Prostate gland (tissue), 2 donors: ENCODE measurements around the gene CD72. TPM values are rescaled to one million over a fixed set of nuclear protein-coding genes. Genes with fewer than 3 reads are reported as not detected.

Source experiments
- DNase-seq: peaks from one replicate; pipeline ENCODE4 v3.0.0-alpha.2; 2019; ENCODE audit warnings: low spot score
- H3K27ac ChIP-seq, 2 donors: fragments of 200-600 bp; sonication (generic); 2 replicates each; pipeline ENCODE4 v1.5.1; 2017 to 2019
- H3K27me3 ChIP-seq: fragments of 200-600 bp; sonication (generic); replicated peaks from 2 replicates; pipeline ENCODE4 v1.5.1; 2019; ENCODE audit not compliant: insufficient read depth
- H3K36me3 ChIP-seq, 2 donors: fragments of 200-600 bp; sonication (generic); 1 replicate in 1 of 2; 2 replicates in 1 of 2; pipeline versions ENCODE4 v1.5.1 to v1.8.1; 2017 to 2019
- H3K4me1 ChIP-seq: fragments of 200-600 bp; sonication (generic); replicated peaks from 2 replicates; pipeline ENCODE4 v1.5.1; 2019
- H3K4me3 ChIP-seq, 2 donors: fragments of 200-600 bp; sonication (generic); 2 replicates each; pipeline ENCODE4 v1.5.1; 2017 to 2019
- H3K9me3 ChIP-seq: fragments of 200-600 bp; sonication (generic); 2 replicates; pipeline ENCODE4 v1.5.1; 2017
- POLR2A ChIP-seq: fragments of 450-650 bp; IDR thresholded peaks from one replicate; pipeline ENCODE4 v1.6.1; 2016; ENCODE audit warnings: antibody characterized with exemption, mild to moderate bottlenecking
- POLR2AphosphoS5 ChIP-seq: sonication (generic); formaldehyde crosslinking; IDR thresholded peaks from one replicate; pipeline ENCODE4 v1.6.1; 2017; ENCODE audit warnings: antibody characterized with exemption
- WGBS: methylation state at CpG from one replicate; pipeline ENCODE4 v1.1.5; 2018; 5-methylcytosine and 5-hydroxymethylcytosine counted together
- intact Hi-C: fragments of 100-400 bp; cut with DNase I; formaldehyde crosslinking; loops from one replicate; pipeline ENCODE4 v1.14.2; 2022
- total RNA-seq, 2 donors: library from RNA; depleted of rRNA; stranded (reverse); fragments of >200 nt; gene quantifications; one replicate each; pipeline ENCODE4 v1.1.0, GENCODE V29; 2016
- TF ChIP-seq, protein P1 (sequence below), 4 experiments: fragments of 200-600 bp in 2 of 4; fragments of 450-650 bp in 2 of 4; sonication (generic) in 2 of 4; IDR thresholded peaks; 1 replicate in 3 of 4; 2 replicates in 1 of 4; pipeline ENCODE4 v1.5.1; 2016 to 2019; ENCODE audit warnings: antibody characterized with exemption in 4 of 4, mild to moderate bottlenecking in 2 of 4, moderate library complexity in 2 of 4

CD72 gene
- total RNA-seq, 2 donors from 2014 or later = 3.0 to 3.2 TPM

DNA sequence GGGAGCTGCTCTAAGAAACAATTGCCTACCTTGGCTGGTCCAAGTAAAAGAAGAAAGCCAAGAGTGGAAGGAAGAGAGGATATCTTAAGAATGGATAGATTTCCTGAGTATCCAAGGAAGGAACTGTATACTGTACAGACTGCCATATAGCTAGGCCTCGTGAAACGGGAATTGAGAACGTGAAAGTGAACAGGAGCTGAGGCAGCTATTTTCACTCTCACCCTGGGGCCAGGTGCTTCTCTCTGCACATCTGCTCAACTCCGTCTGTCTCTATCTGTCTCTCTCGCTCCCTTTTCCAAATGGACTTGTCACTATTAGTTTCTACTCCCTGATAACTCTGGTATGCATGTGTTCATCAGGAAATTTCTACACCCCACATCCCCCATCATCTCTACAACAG, 49.0 kb downstream of the CD72 start:
- Histone ChIP-seq H3K4me3 (no peak overlapping the region), H3K4me1 (no peaks in the 10 kb centered on the region), H3K36me3 (no peaks in the 10 kb centered on the region), H3K27me3 (no peaks in the 10 kb centered on the region), H3K27ac (no peak overlapping the region), H3K9me3 (no peaks in the 10 kb centered on the region)
- no peak for DNase-seq
- intact Hi-C loops = no loop called here
- 83% methylated on average over 5 of the region's 5 CpGs for WGBS
- no peak for TF ChIP-seq POLR2AphosphoS5
- TF ChIP-seq POLR2A = no peak
- TF ChIP-seq, protein P1, sequence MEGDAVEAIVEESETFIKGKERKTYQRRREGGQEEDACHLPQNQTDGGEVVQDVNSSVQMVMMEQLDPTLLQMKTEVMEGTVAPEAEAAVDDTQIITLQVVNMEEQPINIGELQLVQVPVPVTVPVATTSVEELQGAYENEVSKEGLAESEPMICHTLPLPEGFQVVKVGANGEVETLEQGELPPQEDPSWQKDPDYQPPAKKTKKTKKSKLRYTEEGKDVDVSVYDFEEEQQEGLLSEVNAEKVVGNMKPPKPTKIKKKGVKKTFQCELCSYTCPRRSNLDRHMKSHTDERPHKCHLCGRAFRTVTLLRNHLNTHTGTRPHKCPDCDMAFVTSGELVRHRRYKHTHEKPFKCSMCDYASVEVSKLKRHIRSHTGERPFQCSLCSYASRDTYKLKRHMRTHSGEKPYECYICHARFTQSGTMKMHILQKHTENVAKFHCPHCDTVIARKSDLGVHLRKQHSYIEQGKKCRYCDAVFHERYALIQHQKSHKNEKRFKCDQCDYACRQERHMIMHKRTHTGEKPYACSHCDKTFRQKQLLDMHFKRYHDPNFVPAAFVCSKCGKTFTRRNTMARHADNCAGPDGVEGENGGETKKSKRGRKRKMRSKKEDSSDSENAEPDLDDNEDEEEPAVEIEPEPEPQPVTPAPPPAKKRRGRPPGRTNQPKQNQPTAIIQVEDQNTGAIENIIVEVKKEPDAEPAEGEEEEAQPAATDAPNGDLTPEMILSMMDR (IDR thresholded peaks at IDR 0.05) = no peak

DNA sequence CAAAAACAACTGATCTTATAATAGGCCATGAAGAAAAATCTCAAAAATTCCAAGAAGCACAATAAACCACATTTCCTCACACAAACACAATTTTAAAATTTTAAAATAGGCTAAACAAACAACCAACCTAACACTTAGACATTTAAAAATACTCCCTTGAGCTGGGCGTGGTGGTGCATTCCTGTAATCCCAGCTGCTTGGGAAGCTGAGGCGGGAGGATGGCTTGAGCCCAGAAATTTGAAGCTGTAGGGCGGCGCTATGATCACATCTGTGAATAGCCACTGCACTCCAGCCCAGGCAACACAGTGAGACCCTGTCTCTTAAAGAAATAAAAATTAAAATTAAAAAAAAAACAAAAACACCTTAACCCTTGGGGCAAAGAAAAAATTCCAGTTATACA, 50.0 kb downstream of the CD72 start:
- Histone ChIP-seq H3K36me3 (no peaks in the 10 kb centered on the region), H3K4me1 (no peaks in the 10 kb centered on the region), H3K4me3 (no peak overlapping the region), H3K9me3 (no peaks in the 10 kb centered on the region), H3K27me3 (no peaks in the 10 kb centered on the region), H3K27ac (no peak overlapping the region)
- TF ChIP-seq POLR2AphosphoS5 = no peak
- TF ChIP-seq POLR2A = no peak
- TF ChIP-seq, protein P1 (IDR thresholded peaks at IDR 0.05) = no peak
- no peak for DNase-seq
- intact Hi-C loops = no loop called here
- 98% methylated on average over 4 of the region's 4 CpGs for WGBS

DNA sequence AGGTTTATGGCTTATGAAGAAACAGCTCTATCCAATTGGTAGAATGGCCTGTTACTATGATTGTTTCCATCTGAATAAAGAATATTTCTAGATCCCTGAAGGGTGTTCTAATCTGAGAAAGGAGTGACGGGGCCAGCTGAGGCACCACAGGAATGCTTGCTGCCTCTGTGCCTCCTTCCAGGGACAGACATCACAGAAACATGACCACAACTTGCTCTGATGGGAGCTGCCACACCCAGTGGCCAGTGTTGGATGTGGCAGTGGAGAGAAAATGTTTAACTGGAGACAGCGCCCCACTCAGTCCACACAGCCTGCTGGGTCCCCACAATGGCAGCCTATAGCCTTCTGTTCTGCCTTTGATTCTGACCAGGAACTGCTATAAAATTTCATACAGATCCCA, 51.8 kb downstream of the CD72 start:
- TF ChIP-seq POLR2A (no peak), POLR2AphosphoS5 (no peak)
- TF ChIP-seq, protein P1 (IDR thresholded peaks at IDR 0.05) = no peak
- H3K27me3 ChIP-seq = no peaks in the 10 kb centered on the region
- no peak overlapping the region for H3K27ac ChIP-seq
- H3K36me3 ChIP-seq = no peaks in the 10 kb centered on the region
- intact Hi-C loops = no loop called here
- no peaks in the 10 kb centered on the region for H3K9me3 ChIP-seq
- H3K4me1 ChIP-seq = no peaks in the 10 kb centered on the region
- WGBS = 86% methylated on average over 2 of the region's 2 CpGs
- no peak overlapping the region for H3K4me3 ChIP-seq
- no peak for DNase-seq

DNA sequence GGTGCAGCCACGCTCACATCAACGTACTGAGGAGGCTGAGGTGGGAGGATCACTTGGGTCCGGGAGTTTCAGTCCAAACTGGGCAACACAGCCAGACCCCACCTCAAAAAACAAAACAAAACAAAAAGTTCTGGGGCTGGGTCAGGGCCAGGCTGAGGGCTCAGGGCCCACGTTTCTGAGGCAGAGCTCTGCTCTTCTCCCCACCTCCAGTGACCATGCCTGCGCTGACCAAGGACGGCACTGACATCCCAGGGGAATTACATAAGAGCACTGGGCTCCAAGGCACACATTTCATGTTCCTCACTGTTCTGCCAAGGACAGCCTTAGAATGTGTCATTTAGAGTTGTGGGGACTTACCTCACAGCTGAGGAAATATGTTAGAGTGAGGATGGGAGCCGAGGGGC, 53.6 kb downstream of the CD72 start:
- intact Hi-C loops = no loop called here
- no peak for DNase-seq
- 72% methylated on average over 7 of the region's 7 CpGs for WGBS
- no peaks in the 10 kb centered on the region for H3K9me3 ChIP-seq
- H3K36me3 ChIP-seq = no peaks in the 10 kb centered on the region
- no peaks in the 10 kb centered on the region for H3K4me1 ChIP-seq
- peak overlapping the region in 1 of 2 donors; percentile 28 for H3K27ac ChIP-seq
- no peaks in the 10 kb centered on the region for H3K27me3 ChIP-seq
- no peak overlapping the region for H3K4me3 ChIP-seq
- TF ChIP-seq POLR2A (no peak), POLR2AphosphoS5 (no peak)
- TF ChIP-seq, protein P1 (IDR thresholded peaks at IDR 0.05) = no peak

DNA sequence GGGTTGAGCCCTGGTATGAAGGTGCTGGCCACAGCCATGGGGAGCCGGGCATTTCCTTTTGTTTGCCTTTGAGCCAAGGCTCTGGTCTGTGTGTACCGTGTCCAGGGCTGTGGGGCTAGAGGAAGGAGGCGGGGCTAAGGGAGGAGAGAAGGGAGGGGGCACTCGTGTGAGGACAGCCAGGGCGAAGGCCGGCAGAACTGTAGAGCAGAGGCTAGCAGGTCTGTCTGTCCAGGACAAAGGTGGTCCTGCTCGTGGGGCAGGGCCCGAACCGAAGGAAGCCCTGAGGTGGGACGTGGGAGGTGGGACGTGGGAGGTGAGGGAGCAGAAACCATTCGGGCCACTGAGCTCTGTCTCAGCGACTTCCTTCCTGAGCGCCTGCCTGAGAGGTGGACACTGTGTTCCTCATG, 54.4 kb downstream of the CD72 start:
- no peaks in the 10 kb centered on the region for H3K27me3 ChIP-seq
- H3K4me3 ChIP-seq = no peak overlapping the region
- 49% methylated on average over 14 of the region's 14 CpGs for WGBS
- no peak for DNase-seq
- TF ChIP-seq, protein P1 (IDR thresholded peaks at IDR 0.05) = no peak
- TF ChIP-seq POLR2AphosphoS5 (no peak), POLR2A (no peak)
- H3K9me3 ChIP-seq = no peaks in the 10 kb centered on the region
- intact Hi-C loops = no loop called here
- no peaks in the 10 kb centered on the region for H3K36me3 ChIP-seq
- peak overlapping the region; percentile 28 to 44 for H3K27ac ChIP-seq
- H3K4me1 ChIP-seq = no peaks in the 10 kb centered on the region
